Vagina (tissue), 2 donors: ENCODE data around the gene LAMA2.

Experiments used
- CTCF ChIP-seq, 3 experiments: fragments of 450-650 bp in 2 of 3; fragments of 200-600 bp in 1 of 3; sonication (generic) in 1 of 3; IDR thresholded peaks; one replicate each; pipeline ENCODE4 v1.5.1; 2017 to 2019; ENCODE audit warnings: antibody characterized with exemption in 3 of 3, mild to moderate bottlenecking in 2 of 3, moderate library complexity in 2 of 3
- POLR2AphosphoS5 ChIP-seq, 2 donors: sonication (generic); formaldehyde crosslinking; IDR thresholded peaks; one replicate each; pipeline ENCODE4 v1.9.0; 2017; ENCODE audit warnings: antibody characterized with exemption in 2 of 2, mild to moderate bottlenecking in 2 of 2, low read depth in 1 of 2; ENCODE audit not compliant: insufficient read depth in 1 of 2

GRCh38 chr6:129105793-129106192, 222.9 kb downstream of the LAMA2 start:
- TF ChIP-seq CTCF (IDR thresholded peaks at IDR 0.05) (no peak), POLR2AphosphoS5 (IDR thresholded peaks at IDR 0.05; ENCODE audit: insufficient read depth in 1 of 2, low read depth in 1 of 2) (no peak)
